Erythroblast (primary cell): ENCODE results near the gene BAIAP3.

Source experiments
- GATA1 ChIP-seq: IDR thresholded peaks from 2 replicates; pipeline ENCODE4 v1.6.1; 2011; ENCODE audit warnings: low read depth, mild to moderate bottlenecking, control low read depth, low read length, moderate library complexity
- POLR2A ChIP-seq: IDR thresholded peaks from 2 replicates; pipeline ENCODE4 v1.6.1; 2011; ENCODE audit warnings: mild to moderate bottlenecking, low read length

GRCh38 chr16:1334739-1335138 is 1.3 kb downstream of the BAIAP3 start:
- TF ChIP-seq POLR2A (no peak), GATA1 (no peak)
